Ishikawa (cell line): ENCODE results near the gene CDADC1.

ENCODE experiments used
- CREB1 ChIP-seq: IDR thresholded peaks from 2 replicates; pipeline ENCODE4 v1.6.1; 2012; ENCODE audit warnings: low read depth
- EGR1 ChIP-seq: IDR thresholded peaks from 2 replicates; pipeline ENCODE4 v1.6.1; 2012
- EP300 ChIP-seq: IDR thresholded peaks from 2 replicates; pipeline ENCODE4 v1.6.1; 2012; ENCODE audit warnings: borderline replicate concordance
- FOXM1 ChIP-seq: IDR thresholded peaks from 2 replicates; pipeline ENCODE4 v1.6.1; 2012; ENCODE audit warnings: low read depth, borderline replicate concordance
- MAX ChIP-seq: IDR thresholded peaks from 2 replicates; pipeline ENCODE4 v1.6.1; 2012
- NFIC ChIP-seq: IDR thresholded peaks from 2 replicates; pipeline ENCODE4 v1.6.1; 2012
- RAD21 ChIP-seq: IDR thresholded peaks from 2 replicates; pipeline ENCODE4 v1.6.1; 2012; ENCODE audit warnings: low read depth
- REST ChIP-seq: IDR thresholded peaks from 2 replicates; pipeline ENCODE4 v1.6.1; 2012; ENCODE audit warnings: low read depth, mild to moderate bottlenecking
- TAF1 ChIP-seq: IDR thresholded peaks from 2 replicates; pipeline ENCODE4 v1.6.1; 2012; ENCODE audit warnings: low read depth, mild to moderate bottlenecking
- TCF12 ChIP-seq: IDR thresholded peaks from 2 replicates; pipeline ENCODE4 v1.6.1; 2012; ENCODE audit warnings: low read depth
- TEAD4 ChIP-seq: IDR thresholded peaks from 2 replicates; pipeline ENCODE4 v1.6.1; 2012
- USF1 ChIP-seq: IDR thresholded peaks from 2 replicates; pipeline ENCODE4 v1.6.1; 2012
- YY1 ChIP-seq: IDR thresholded peaks from 2 replicates; pipeline ENCODE4 v1.6.1; 2012; ENCODE audit warnings: low read depth
- ZBTB7A ChIP-seq: IDR thresholded peaks from 2 replicates; pipeline ENCODE4 v1.6.1; 2012; ENCODE audit warnings: low read depth

GRCh38 chr13:49310251-49310650 lies 62.5 kb downstream of the CDADC1 start:
- no peak for TF ChIP-seq NFIC
- no peak for TF ChIP-seq TEAD4
- TF ChIP-seq MAX: no peak
- TF ChIP-seq USF1: no peak
- no peak for TF ChIP-seq ZBTB7A
- TF ChIP-seq TAF1: no peak
- no peak for TF ChIP-seq FOXM1
- no peak for TF ChIP-seq RAD21
- no peak for TF ChIP-seq EP300
- no peak for TF ChIP-seq EGR1
- TF ChIP-seq REST: no peak
- TF ChIP-seq TCF12: no peak
- no peak for TF ChIP-seq CREB1
- TF ChIP-seq YY1: no peak
